Smooth muscle cell (in vitro differentiated cells): ENCODE results near the gene TIMP1. TPM values are rescaled to one million over a fixed set of nuclear protein-coding genes. Genes with fewer than 3 reads are reported as not detected.
A peak's percentile ranks its signal among the peaks of the same experiment; 100 is the strongest.

Source experiments
- DNase-seq: peaks from one replicate; lab custom pipeline; 2025; ENCODE audit not compliant: unreplicated experiment; lab: John Stamatoyannopoulos, UW
- H2AFZ ChIP-seq: fragments of 200-600 bp; sonication (generic); 2 replicates; pipeline ENCODE4 v1.6.0; 2016; ENCODE audit warnings: antibody characterized with exemption, low read depth, mild to moderate bottlenecking
- H3F3A ChIP-seq: fragments of 200-600 bp; sonication (generic); 2 replicates; pipeline ENCODE4 v1.6.0; 2017; ENCODE audit warnings: antibody characterized with exemption, low read depth
- H3K27ac ChIP-seq: fragments of 200-600 bp; sonication (generic); 2 replicates; pipeline ENCODE4 v1.5.1; 2016; ENCODE audit warnings: low read depth, mild to moderate bottlenecking
- H3K27me3 ChIP-seq: fragments of 200-600 bp; sonication (generic); 2 replicates; pipeline ENCODE4 v1.6.1; 2016; ENCODE audit warnings: low read depth, mild to moderate bottlenecking
- H3K36me3 ChIP-seq: fragments of 200-600 bp; sonication (generic); 2 replicates; pipeline ENCODE4 v1.5.1; 2016; ENCODE audit warnings: low read depth
- H3K4me1 ChIP-seq: fragments of 200-600 bp; sonication (generic); 2 replicates; pipeline ENCODE4 v1.5.1; 2016; ENCODE audit warnings: low read depth
- H3K4me2 ChIP-seq: fragments of 200-600 bp; sonication (generic); 2 replicates; pipeline ENCODE4 v1.6.0; 2016; ENCODE audit warnings: mild to moderate bottlenecking
- H3K4me3 ChIP-seq: fragments of 200-600 bp; sonication (generic); 2 replicates; pipeline ENCODE4 v1.5.1; 2016; ENCODE audit warnings: mild to moderate bottlenecking
- H3K79me2 ChIP-seq: fragments of 200-600 bp; sonication (generic); 2 replicates; pipeline ENCODE4 v1.6.0; 2016; ENCODE audit warnings: low read depth, mild to moderate bottlenecking
- H3K9ac ChIP-seq: fragments of 200-600 bp; sonication (generic); 2 replicates; pipeline ENCODE4 v1.6.0; 2016; ENCODE audit warnings: low read depth
- H3K9me3 ChIP-seq: fragments of 200-600 bp; sonication (generic); replicated peaks from 2 replicates; pipeline ENCODE4 v1.5.1; 2016; ENCODE audit warnings: low read depth
- H4K20me1 ChIP-seq: fragments of 200-600 bp; sonication (generic); 2 replicates; pipeline ENCODE4 v1.6.0; 2016; ENCODE audit warnings: low read depth
- CTCF ChIP-seq: fragments of 200-600 bp; sonication (generic); IDR thresholded peaks from 2 replicates; pipeline ENCODE4 v1.5.1; 2017; ENCODE audit warnings: borderline replicate concordance, mild to moderate bottlenecking, antibody characterized with exemption; ENCODE audit not compliant: insufficient read depth, poor library complexity, severe bottlenecking
- WGBS: methylation state at CpG from one replicate; pipeline ENCODE4 v1.1.7; 2016; ENCODE audit warnings: low lambda C conversion rate; 5-methylcytosine and 5-hydroxymethylcytosine counted together
- polyA plus RNA-seq: library from polyadenylated mRNA; unstranded; fragments of >200 nt; fragmentation: Nextera tagmentation; extraction: Ambion mirVana; gene quantifications from 2 replicates; pipeline ENCODE4 v1.2.1, GENCODE V29; 2016
- total RNA-seq: library from RNA; depleted of rRNA; stranded (reverse); fragments of >200 nt; gene quantifications from 2 replicates; pipeline ENCODE4 v1.2.3, GENCODE V29; 2014

TIMP1 gene
- total and polyA plus RNA-seq, 2 experiments from 2014 or later = 3,796 to 15,830 TPM

- Histone ChIP-seq H3K4me3 (no peak overlapping the region), H3K9ac (no peak overlapping the region), H3K4me2 (no peak overlapping the region), H3K27me3 (no peaks in the 10 kb centered on the region), H3F3A (no peaks in the 10 kb centered on the region), H3K4me1 (no peaks in the 10 kb centered on the region), H3K27ac (peak overlapping the region; percentile 15), H2AFZ (no peak overlapping the region), H3K79me2 (peaks cover under 1% of the 10 kb centered on the region), H4K20me1 (no peaks in the 10 kb centered on the region), H3K9me3 (no peaks in the 10 kb centered on the region), H3K36me3 (no peaks in the 10 kb centered on the region)
- DNase-seq = no peak
- WGBS = 75% methylated on average over 3 of the region's 3 CpGs
- no peak for TF ChIP-seq CTCF
Measured at GRCh38 chrX:47577901-47578300, 4.3 kb upstream of the TIMP1 start.

GRCh38 chrX:47578692-47579091, 3.5 kb upstream of the TIMP1 start:
- Histone ChIP-seq H3K4me2 (no peak overlapping the region), H3F3A (no peaks in the 10 kb centered on the region)

DNA sequence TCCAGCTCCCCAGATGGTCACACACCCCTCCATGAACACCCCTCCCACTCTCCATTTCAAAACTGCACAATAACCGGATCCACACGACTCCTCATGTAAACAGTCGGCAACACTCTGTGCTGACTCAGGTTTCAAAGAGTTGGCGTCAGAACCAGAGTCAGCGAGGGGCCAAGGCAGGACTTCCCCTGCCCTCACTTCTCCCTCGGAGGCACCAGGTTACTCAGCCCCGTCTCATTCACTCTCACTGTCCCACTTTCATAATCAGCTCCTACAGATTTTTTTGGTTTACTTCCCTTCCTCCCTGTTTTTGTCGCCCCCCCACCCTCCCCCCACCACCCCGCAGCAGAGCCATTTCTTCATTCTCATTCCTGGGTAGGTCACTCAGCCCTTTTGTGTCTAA, 2.7 kb upstream of the TIMP1 start:
- Histone ChIP-seq H3K4me2 (no peak overlapping the region), H3K9me3 (no peaks in the 10 kb centered on the region)

More at GRCh38 chrX:47578692-47579091, 3.5 kb upstream of the TIMP1 start:
- no peaks in the 10 kb centered on the region for H3K4me1 ChIP-seq
- no peaks in the 10 kb centered on the region for H3K27me3 ChIP-seq
- no peaks in the 10 kb centered on the region for H3K36me3 ChIP-seq
- H2AFZ ChIP-seq = no peak overlapping the region
- no peak for TF ChIP-seq CTCF
- DNase-seq = no peak
- 87% methylated on average over 12 of the region's 16 CpGs for WGBS
- H4K20me1 ChIP-seq = peaks cover 4% of the 10 kb centered on the region
- no peak overlapping the region for H3K27ac ChIP-seq
- H3K9me3 ChIP-seq = no peaks in the 10 kb centered on the region
- H3K9ac ChIP-seq = no peak overlapping the region
- H3K79me2 ChIP-seq = peaks cover 9% of the 10 kb centered on the region
- no peak overlapping the region for H3K4me3 ChIP-seq

More for the DNA sequence above, 2.7 kb upstream of the TIMP1 start:
- 36% methylated on average over 9 of the region's 9 CpGs for WGBS
- Histone ChIP-seq H3K4me1 (no peaks in the 10 kb centered on the region), H3K27ac (peak overlapping the region; percentile 56), H3K4me3 (no peak overlapping the region), H3F3A (no peaks in the 10 kb centered on the region), H3K9ac (no peak overlapping the region), H3K79me2 (peaks cover 17% of the 10 kb centered on the region), H4K20me1 (peaks cover 12% of the 10 kb centered on the region), H2AFZ (no peak overlapping the region), H3K36me3 (no peaks in the 10 kb centered on the region), H3K27me3 (no peaks in the 10 kb centered on the region)
- no peak for DNase-seq
- no peak for TF ChIP-seq CTCF
